ENCODE measurements around the gene AFF3. TPM values are rescaled to one million over a fixed set of nuclear protein-coding genes. Genes with fewer than 3 reads are reported as not detected.

Gene AFF3
- total and polyA plus RNA-seq, 2 of the 8 experiments (the other 6 are each of a cell fraction or from before 2014, with no cell fraction given), result 0.27 to 3.0 TPM

DNA sequence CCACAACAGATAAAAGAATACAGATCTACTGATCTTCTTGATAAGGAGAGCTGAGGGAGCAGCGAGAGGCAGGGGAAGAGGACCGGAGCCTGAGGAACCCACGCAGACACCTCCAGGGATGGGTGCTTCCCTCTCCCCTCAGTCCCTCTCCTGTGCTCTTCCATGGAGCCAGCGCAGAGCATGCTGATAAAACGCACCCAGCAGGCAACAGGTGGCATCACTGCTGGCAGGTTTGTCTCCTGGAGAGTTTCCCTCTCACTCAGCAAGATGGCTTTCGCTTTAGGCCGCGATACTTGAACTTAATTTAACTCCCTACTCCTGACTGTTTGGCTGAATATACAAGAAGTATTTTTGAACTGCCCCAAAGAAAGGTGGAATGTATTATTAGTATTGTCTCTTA, 489.5 kb downstream of the AFF3 start:
- Histone ChIP-seq H3K23ac (ENCODE audit: insufficient read length) (no peak overlapping the region), H2AFZ (ENCODE audit: low read length) (no peak overlapping the region), H2BK15ac (ENCODE audit: low read length) (peak overlapping the region; percentile 53; the same call in 1 of the 2 replicates), H3K18ac (ENCODE audit: extremely low read depth, low read length) (no peak overlapping the region), H4K8ac (ENCODE audit: extremely low read depth, insufficient read depth, low read length) (no peak overlapping the region), H3K14ac (ENCODE audit: insufficient read length) (no peak overlapping the region), H3K79me2 (ENCODE audit: control insufficient read depth in 1 of 2, insufficient read depth in 2 of 2, low read length in 2 of 2) (no peaks in the 10 kb centered on the region), H4K91ac (replicated peaks; ENCODE audit: insufficient read length, low read length) (no peak overlapping the region), H3K23me2 (ENCODE audit: low read depth, low read length) (no peaks in the 10 kb centered on the region; the same call in 1 of the 2 replicates), H3K4me2 (ENCODE audit: insufficient read depth in 1 of 2, low read depth in 2 of 2, low read length in 2 of 2) (0 out of 4 replicates have a peak overlapping the region, but pooled peaks of 1 of the 2 experiments have one; percentile 29), H2BK5ac (ENCODE audit: low read depth, low read length) (peak overlapping the region; percentile 27; the same call in 1 of the 2 replicates), H3K4me3 (ENCODE audit: extremely low read depth in 1 of 4, insufficient read depth in 2 of 4, low read depth in 3 of 4, low read length in 4 of 4) (no peak overlapping the region), H3K27me3 (replicated peaks in 1 of 4; ENCODE audit: control insufficient read depth in 3 of 4, extremely low read depth in 1 of 4, insufficient read depth in 3 of 4, low read length in 3 of 4) (no peaks in the 10 kb centered on the region), H2BK12ac (ENCODE audit: low read depth, low read length) (0 out of 2 replicates have a peak overlapping the region, but pooled peaks have one; percentile 53), H3K4me1 (replicated peaks in 1 of 4; ENCODE audit: control insufficient read depth in 3 of 4, insufficient read depth in 4 of 4, low read length in 3 of 4) (peaks cover 0 to 11% (median 7%) of the 10 kb centered on the region in 4 experiments; a peak in 5 of 7 replicates), H3K4ac (replicated peaks; ENCODE audit: insufficient read length, low read depth, low read length) (no peak overlapping the region), H4K5ac (ENCODE audit: insufficient read length, low read depth, low read length) (no peak overlapping the region), H3K36me3 (ENCODE audit: control insufficient read depth in 2 of 4, insufficient read depth in 4 of 4, low read length in 3 of 4) (no peaks in the 10 kb centered on the region), H3K9me3 (ENCODE audit: insufficient read depth in 2 of 2, low read depth in 1 of 2, low read length in 1 of 2) (no peaks in the 10 kb centered on the region), H2AK5ac (ENCODE audit: low read depth, low read length) (no peak overlapping the region), H3K56ac (replicated peaks; ENCODE audit: insufficient read length, low read depth, low read length) (no peak overlapping the region), H2BK20ac (ENCODE audit: low read length) (no peak overlapping the region), H2BK120ac (replicated peaks; ENCODE audit: low read depth, low read length) (no peak overlapping the region), H4K20me1 (replicated peaks in 1 of 2; ENCODE audit: control insufficient read depth in 1 of 2, insufficient read depth in 2 of 2, low read length in 2 of 2) (no peaks in the 10 kb centered on the region), H3K27ac (ENCODE audit: low read depth, low read length) (no peak overlapping the region), H3K9ac (replicated peaks in 1 of 4; ENCODE audit: extremely low read depth in 1 of 4, low read depth in 3 of 4, low read length in 3 of 4) (no peak overlapping the region), H3K79me1 (ENCODE audit: low read depth, low read length) (no peaks in the 10 kb centered on the region)
- TF ChIP-seq RBBP5 (IDR thresholded peaks at IDR 0.05; ENCODE audit: borderline replicate concordance, low read depth, low read length) (no peak), SUZ12 (IDR thresholded peaks at IDR 0.05; ENCODE audit: low read length) (no peak), SRF (IDR thresholded peaks at IDR 0.05; ENCODE audit: low read depth, low read length) (no peak), TAF1 (IDR thresholded peaks at IDR 0.05; ENCODE audit: low read depth, low read length) (no peak), CHD2 (IDR thresholded peaks at IDR 0.05; ENCODE audit: low read length) (no peak), BCL11A (IDR thresholded peaks at IDR 0.05; ENCODE audit: low read depth in 2 of 2, low read length in 2 of 2) (no peak), HDAC2 (IDR thresholded peaks at IDR 0.05; ENCODE audit: borderline replicate concordance in 1 of 2, low read depth in 2 of 2, low read length in 2 of 2) (no peak), PHF8 (conservative IDR thresholded peaks at IDR 0.05; ENCODE audit: low read depth, low read length) (no peak), TEAD4 (IDR thresholded peaks at IDR 0.05; ENCODE audit: low read depth, low read length) (no peak)
- no peak for FAIRE-seq
- POLR2A ChIA-PET (ENCODE audit: partially characterized antibody), result no interaction called here
- DNase-seq (ENCODE audit: low read depth in 1 of 2, low spot score in 2 of 2), result no peak
- CTCF ChIA-PET (ENCODE audit: partially characterized antibody), result interaction anchor here (1.0 to 1.6 kb wide), 5 partner anchors 10 to 94 kb away, joined by 3 to 5 read pairs (median 5); no protein-coding TSS in a partner anchor
- WGBS, 2 experiments (ENCODE audit: extremely low coverage in 1 of 2, insufficient coverage in 1 of 2, insufficient read length in 1 of 2, insufficient replicate concordance in 2 of 2, low coverage in 1 of 2, low lambda C conversion rate in 2 of 2, missing lambda C conversion rate in 1 of 2), result 84% methylated on average over 6 of the region's 8 CpGs; no CpG with 5 or more reads in 1 of the 2 experiments
